NCI-H345 treated with DMSO at 0.1 percent for 48 hours (cell line): ENCODE results near the gene TMEM220.

Experiments
- DNase-seq: peaks from one replicate; lab custom pipeline; 2025; ENCODE audit not compliant: unreplicated experiment; lab: John Stamatoyannopoulos, UW

Gene TMEM220

DNA sequence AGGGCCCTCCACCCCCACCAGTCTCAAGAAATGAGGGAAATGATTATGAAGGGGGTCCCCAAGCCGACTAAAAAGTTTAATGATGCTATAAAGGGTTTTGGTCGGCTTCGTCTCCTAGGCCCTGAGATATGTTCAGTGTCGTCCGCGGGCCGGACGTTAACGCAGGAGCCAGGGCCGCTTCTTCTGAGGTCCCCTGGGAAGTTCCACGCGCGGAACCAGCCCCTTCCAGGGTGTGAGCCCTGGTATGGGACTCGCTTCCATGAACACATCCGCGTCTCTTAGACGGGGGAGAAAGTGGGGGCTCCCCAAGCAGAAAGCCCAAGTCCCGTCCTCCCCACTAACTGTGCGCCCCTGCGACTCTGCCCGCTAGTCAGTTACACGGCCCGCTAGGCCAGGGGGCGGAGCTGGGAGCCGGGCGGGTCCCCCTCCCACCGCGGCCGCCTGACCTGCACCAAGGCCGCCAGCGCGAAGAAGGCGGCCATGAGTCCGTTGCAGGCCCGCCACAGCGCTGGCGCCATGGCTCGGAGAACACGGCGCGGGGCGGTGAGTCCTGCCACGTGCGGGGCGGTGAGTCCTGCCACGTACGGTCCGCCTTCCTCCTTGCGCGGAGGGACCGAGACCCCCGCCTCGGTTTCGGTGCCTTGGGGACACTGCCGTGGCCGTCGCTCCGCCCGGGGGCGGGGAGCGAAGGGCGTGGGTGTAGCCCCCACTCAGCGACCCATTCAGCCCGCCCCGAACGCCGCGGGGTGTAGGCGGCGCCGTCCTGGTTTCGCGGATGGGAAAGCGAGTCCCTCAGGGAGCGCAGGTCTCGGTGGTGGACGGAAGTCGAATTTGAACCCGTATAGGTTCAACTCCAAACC is at the start of gene TMEM220:
Gene TMEM220 (minus strand): TSS at position 690 of the 860 bp plus-strand sequence. CDS start 172 bp downstream, at position 518.
- no peak for DNase-seq

DNA sequence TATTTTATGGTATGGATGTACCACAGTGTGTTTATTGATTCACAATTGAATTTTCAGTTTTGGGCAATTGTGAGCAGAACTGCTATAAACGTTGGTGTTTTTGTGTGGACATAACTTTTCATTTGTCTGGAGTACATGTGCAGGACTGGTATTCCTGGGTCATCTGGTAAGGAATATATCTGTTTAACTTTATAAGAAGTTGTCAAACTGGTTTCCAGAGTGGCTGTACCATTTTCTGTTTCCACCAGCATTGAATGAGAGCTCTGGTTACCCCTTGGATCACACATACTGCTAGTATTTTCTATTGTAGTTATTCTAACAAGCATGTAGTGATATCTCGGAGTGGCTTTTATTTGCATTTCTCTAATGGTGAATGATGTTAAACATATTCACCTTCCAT is 49.8 kb upstream of the TMEM220 start:
- DNase-seq = no peak

DNA sequence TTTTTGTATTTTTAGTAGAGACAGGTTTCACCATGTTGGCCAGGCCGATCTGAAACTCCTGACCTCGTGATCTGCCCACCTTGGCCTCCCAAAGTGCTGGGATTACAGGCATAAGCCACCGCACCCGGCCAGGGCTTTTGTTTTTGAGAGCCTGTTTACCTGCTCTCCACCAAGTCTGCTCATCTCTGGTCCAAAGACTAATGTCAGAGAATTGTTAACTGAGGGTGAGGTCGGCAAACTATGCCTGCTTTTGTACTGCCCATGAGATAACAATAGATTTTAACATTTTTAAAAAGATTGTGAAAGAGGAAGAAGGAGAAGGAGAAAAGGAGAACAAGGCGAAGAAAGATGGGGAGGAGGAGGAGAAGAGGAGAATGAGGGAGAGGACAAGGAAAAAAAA is 48.1 kb upstream of the TMEM220 start:
- DNase-seq = no peak

DNA sequence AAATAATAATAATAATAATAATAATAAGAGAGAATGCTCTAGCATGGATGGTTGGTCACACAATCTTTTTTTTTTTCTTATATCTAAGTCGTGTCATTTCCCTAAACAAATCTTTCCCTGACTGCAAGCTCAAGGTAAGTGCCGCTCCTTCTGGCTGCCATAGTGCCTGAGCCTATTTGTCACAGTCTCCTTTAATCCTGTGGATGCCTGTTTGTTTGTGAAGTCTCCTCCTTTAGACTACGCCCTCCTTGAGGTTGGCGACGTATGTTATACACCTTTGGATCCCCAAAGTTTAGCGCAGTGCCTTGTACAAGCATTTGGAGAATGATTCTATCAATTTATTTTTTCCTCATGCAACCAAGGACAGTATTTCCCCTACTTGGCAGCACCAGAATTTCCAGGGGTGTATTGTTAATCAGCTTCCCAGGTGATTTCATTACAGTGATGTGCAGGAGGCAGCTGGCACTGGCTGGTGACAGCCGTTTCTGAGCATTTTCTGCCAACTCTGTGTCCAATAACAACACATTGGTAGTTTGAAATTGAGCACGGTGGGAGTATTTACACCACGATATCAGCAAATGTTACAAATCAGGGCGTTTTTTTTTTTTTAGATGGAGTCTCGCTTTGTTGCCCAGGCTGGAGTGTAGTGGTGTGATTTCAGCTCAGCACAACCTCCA is 47.4 kb upstream of the TMEM220 start:
- DNase-seq = no peak

DNA sequence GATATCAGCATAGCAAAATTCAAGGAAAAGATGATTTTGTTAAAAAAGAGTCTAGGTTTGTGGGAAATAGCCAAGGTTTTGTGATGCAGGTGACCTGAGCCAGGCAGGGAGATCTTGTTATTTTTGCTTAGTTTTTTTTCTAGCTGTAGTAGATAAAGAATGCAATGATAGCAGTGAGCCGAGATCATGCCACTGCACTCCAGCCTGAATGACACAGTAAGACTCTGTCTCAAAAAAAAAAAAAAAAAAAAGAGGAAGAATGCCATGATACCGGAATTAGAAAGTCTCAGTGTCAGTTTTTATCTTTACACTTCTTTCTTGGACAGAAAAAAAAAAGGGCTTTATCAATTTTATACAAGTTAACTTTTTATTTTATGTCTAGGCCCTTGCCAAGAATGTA is 46.6 kb upstream of the TMEM220 start:
- DNase-seq = no peak

DNA sequence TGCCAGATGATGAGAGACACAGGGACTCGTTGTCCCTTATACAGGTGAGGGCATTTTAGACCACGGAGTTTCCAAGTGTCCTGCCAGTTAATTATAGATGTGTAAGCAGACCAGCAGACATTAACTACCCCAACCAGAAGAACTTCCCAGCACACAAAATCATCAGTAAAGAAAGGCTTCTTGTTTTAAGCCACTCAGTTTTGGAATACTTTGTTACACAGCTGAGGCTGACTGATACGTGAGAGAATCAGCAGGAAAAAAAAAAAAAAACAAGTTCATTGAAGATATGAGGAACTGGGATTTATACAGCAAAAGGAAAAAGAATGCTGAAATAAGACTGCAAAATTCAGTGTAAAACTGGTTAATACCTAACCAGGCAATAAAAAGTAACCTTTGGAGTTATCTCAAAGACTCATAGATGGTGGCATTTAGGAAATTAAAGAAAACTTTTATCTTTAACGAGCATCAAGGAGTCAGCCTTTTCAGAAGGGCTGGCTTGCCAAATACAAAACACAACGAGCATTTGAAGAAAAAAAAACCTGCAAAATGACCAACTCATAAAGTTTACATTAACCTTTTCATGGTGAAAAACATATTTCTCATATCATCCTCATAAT is 46.0 kb upstream of the TMEM220 start:
- DNase-seq = no peak

DNA sequence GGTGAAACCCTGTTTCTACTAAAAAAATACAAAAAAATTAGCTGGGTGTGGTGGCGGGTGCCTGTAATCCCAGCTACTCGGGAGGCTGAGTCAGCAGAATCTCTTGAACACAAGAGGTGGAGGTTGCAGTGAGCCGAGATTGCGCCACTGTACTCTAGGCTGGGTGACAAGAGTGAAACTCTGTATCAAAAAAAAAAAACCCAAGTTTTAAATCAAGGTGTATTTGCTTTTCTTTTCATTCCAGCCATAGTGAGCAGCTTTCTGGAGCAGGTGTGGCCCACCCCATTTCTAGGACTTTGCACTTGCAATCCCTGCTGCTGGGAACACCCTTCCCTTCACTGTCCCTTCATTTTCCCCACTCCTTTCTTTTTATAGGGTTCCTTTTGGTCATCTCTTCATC is 45.2 kb upstream of the TMEM220 start:
- DNase-seq = no peak

DNA sequence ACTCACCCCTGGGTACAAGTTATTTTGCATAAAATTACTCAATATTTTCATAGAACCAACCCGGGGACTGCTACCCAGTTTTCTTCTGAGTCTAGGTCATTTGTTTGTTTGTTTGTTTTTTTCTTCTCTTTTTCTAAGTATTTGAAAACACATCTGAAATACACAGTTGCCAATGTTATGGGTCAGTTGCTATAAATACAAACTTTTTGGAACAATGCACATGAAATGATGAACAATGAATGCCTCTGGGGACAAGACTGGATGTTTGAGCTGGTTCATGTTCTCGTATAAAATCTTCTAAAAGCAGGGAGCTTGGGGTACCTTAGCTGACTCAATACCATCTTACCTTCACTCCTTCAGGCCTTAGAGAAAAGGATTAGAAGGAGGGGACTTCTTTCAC is 43.6 kb upstream of the TMEM220 start:
- DNase-seq = no peak

DNA sequence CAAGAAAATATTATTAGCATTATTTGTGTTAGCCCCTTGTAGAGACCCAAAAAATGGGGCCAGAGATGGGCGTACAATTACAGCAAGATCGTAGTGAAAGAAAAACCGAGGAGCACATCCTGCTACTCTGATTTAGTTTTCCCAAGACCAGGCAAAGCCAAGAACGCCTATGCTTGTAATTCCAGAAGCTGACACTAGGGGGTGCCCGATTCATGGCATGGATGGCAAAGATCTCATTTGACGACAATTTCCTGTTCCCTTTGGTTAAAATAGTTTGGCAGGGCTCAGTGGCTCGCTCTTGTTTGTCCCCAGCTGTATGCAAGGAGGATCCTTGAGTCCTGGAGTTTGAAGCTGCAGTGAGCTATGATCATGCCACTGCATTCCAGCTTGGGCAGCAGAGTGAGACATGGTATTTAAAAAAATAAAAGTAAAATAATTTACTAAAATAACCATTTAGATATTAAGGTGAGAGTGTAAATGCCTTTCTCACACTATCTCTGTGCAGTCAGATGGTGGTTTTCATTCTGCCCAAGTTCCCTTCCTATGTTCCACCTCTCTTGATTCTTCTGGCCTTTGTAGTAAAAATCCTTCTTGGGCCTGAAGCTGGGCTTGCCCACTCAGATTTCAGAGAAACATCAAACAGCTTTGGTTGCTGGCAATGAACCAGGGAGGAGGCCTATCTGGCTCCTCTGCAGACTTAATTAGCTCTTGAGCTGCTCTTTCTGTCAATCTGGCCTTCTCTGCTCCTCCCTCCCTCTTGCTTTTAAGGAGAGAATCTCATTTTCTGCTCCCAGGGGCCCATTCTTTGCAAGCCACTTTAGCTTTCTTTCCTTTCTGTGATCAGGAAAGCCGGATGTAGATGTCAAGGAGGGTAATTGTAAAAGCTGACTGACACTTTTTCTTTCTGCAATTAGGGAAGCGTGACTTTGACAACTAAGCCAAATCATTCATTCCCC is 42.9 kb upstream of the TMEM220 start:
- DNase-seq = no peak

DNA sequence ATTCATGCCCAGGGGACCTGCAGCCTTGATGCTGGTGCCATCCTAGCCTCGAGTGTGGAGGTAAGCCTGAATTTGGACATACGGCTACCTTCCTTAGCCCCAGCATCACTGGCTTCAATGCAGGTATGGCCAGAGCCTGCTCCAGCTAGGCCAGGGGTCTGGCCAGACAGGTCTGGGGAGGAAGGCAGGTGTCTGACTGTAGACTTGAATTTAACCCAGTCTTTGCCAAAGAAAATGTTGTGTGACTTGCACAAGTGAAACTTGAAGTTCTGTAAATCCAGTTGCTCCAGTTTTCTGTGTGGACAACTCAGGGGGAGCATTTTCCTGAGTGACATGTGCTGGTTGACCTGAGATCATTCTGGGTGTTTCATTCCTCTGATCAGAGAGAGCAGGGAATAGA is 41.3 kb upstream of the TMEM220 start:
- no peak for DNase-seq

DNA sequence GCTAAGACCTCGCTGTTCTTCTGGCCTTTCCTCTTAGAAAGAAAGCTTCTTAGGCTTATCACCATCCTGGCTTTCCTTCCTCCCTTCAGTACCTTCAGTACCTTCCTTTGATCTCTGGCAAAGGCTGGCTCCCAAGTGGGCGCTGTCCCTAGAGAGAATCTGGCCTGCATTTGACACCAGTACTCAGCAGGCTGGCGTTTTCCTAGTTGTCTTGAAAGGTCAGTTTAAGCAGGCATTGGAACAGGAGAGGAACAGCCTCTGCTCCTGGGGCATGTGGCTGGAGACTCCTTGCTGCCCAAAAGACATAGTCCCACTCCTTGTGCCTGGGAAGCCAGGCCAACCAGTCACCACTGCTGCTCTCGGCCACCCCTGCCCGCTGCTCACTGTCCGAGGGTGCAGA is 40.0 kb upstream of the TMEM220 start:
- DNase-seq = no peak

DNA sequence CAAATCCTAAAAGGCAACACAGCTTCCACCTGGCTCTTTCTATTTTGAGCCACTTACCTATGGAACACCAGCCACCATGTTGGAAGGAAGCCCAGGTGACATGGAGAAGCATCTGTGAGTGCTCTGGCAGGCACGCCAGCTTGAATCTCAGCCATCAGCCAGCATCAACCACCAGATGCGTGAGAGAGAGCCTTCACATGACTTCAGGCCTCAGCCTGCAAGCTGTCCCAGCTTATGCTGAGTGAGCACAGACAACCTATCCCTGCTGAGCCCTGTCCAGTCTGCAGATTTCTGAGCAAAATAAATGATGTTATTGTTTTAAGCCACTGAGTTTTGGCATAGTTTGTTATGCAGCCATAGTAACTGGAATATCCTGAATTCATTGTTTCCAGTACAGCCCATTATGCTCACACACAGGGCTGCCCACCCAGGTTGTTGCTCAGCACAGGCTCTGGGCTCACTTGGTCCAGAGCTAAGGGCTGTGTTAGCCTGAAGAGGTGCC is 39.0 kb upstream of the TMEM220 start:
- DNase-seq = no peak

DNA sequence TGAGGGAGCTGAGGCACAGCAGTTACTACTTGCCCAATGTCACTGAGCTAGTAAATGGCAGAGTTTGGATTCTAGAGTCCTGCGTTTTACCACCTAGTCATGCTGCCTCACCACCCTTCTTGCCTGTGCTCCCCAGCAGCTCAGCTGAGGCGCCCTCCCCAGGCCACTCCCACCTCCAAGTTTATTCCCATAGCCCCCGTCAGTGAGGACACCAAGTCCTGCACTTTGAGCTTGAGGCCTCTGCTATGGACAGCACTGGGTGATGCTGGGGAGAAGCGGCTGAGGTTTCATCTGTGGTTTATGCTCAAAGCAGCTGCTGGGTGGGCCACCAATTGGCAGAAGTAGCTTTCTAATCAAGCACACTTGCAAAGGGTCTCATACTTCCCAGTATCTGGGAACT is 37.4 kb upstream of the TMEM220 start:
- no peak for DNase-seq

DNA sequence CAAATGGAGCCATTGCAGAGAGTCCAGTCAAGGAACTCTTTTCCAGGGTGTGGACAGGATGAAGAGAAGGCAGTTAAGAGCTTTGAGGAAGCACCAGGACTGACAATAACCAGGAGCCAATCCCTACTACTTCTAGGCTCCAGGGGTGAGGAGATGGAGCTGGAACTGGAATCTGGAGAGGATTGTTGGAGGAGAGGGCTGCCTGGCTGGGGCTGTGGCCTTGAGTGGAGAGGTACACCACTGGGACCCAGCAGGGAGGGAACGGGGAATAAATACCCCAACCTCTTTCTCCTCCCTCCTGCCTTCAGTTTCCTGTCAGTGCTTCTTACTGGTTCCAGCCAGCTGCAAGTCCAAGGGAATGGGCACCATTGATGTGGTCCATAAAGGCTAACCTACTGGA is 32.2 kb upstream of the TMEM220 start:
- no peak for DNase-seq

DNA sequence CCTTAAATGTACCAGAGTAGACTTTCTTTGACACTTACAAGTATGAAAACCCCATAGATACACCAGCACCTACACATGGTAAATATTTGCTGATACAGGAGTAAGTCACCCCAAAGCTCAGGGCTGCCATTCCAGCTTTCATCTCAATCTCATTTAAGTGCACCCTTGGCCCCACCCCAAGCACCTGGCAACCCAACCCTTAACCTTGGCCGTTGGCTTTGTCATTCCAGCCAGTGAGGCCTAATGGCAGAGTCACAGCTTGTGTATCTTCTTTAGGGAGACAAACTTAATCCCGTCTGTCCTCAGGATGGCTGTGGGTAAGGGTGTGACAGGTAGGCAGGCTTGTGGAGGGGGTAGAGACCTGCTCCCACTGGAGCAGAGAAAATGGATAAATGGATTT is 31.5 kb upstream of the TMEM220 start:
- DNase-seq = no peak

DNA sequence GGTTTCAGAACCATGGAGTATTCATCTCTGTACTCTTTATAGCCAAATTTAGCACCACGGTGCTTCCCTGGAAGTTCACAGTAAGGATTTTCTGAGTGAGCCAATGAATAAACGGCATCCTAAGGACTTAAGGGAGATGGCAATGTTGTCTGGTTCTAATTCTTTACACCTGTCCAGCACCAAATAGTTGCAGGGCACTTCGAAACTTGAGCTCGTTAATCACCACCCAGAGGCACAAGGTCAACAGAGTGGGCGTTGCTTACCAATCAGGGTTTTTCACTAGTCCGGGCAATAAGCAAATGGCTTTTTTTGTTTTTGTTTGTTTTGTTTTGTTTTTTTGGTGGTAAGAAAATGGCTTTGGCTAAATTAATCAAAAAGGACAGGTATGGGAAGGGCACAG is 28.2 kb upstream of the TMEM220 start:
- no peak for DNase-seq

DNA sequence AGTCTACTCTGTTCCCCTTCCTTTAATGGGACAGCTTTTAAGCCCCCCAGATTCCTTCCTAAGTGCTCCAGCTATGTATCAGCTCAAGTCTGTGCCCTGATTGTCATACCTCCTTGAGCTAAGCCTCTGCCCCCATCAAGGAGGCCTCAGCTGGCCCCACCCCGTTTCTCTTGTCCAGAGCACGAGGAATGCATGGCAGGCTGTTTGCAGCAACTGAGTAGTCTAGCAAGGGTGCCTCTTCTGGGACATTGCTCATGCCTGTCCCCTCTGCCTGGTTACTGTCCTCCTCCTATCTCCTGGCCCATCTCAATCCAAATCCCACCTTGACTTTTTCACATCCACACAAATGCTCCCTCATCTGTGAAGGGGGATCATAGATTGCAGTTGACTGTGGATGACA is 27.8 kb upstream of the TMEM220 start:
- no peak for DNase-seq

DNA sequence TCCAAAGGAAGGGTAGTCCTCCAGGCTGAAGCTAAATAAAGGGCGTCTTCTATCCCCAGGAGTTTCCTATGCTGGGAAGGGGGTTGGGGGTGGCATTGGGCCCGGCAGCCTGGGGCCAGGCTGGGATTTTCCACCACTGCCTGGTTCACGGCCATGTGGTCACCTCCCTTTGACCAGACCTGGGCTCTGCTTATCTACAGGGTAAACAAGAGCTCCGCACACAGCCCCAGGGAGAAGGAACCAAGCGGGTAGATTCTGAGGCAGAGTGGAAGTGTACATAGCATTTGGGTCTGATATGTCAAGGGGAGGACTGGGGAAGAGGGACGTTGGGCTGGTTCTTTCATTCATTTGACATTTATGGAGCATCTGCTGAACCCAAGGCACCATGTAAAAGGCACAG is 27.2 kb upstream of the TMEM220 start:
- DNase-seq = no peak

DNA sequence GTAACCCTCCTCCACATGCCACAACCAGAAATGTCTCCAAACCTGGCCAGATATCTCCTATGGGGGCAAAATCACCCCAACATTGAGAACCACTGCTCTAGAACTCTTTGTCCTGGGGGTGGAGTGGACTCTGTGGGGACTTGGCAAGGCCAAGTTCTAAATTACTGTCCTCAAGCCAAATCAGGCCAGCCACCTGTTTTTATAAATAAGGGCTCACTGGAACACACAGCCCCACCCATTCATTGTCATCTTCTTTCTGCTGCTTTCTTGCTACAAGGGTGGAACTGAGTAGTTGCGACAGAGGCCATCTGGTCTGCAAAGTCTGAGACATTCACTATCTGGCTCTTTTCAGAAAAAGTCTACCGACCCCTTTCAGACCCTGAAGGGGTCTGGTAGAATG is 26.8 kb upstream of the TMEM220 start:
- DNase-seq = no peak

DNA sequence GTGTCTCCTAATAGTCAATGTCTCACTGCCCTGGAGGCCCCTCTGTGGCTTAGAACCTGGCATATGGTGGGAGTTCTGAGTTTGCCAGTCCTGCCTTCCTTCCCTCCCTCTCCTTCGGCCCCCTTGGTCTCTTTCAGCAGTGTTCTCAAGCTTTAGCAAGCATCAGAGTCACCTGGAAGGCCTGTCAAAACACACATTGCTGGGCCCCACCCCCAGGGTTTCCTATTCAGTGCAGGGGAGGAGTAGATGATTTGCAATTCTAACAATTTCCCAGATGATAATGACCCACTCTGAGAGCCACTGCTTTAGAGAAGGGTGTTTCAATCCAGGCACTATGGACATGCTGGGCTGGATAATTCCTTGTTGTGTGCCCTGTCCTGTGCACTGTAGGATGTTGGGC is 26.4 kb upstream of the TMEM220 start:
- no peak for DNase-seq

DNA sequence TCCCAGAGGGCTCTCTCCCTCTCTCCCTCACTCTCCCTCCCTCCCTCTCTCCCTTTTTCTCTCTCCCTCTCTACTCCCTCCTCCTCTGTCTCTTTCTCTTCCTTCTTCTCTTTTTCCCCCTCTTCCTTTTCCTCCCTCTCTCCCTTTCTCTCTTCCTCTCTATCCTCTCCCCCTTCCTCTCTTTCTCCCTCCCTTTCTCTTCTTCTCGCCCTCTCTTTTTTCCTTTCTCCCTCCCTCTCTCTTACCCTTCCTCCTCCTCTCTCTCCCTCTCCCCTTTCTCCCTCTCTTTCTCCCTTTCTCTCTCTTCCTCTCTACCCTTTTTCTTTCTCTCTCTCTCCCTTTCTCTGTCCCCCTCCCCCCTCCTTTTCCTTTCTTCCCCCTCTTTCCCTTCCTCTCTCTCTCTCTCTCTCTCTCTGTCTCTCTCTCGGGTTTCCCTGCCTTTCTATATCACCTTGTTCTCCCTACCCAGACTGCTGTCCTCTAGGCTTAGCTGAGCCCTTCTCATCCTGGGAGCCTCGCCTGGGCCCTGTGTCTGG is 25.8 kb upstream of the TMEM220 start:
- DNase-seq = no peak
